ENCODE results near the gene NAP1L5.

The NAP1L5 gene

GRCh38 chr4:88722828-88723227 is 25.2 kb upstream of the NAP1L5 start:
- no peak for TF ChIP-seq CTCF (IDR thresholded peaks at IDR 0.05)
- no peaks in the 10 kb centered on the region for H3K9me3 ChIP-seq
- no peak overlapping the region for H3K4me3 ChIP-seq (ENCODE audit: low read depth in 1 of 2, low read length in 1 of 2)
- H3K27ac ChIP-seq: no peak overlapping the region
- H3K36me3 ChIP-seq: peaks cover 88% of the 10 kb centered on the region
- peaks cover 7 to 12% of the 10 kb centered on the region in 2 experiments for H3K4me1 ChIP-seq (ENCODE audit: control insufficient read depth in 1 of 2, insufficient read depth in 1 of 2, low read depth in 1 of 2, low read length in 1 of 2)
- no peaks in the 10 kb centered on the region for H3K27me3 ChIP-seq

- Histone ChIP-seq H3K4me3 (ENCODE audit: low read depth in 1 of 2, low read length in 1 of 2) (no peak overlapping the region), H3K27ac (no peak overlapping the region), H3K36me3 (peaks cover 83% of the 10 kb centered on the region), H3K4me1 (ENCODE audit: control insufficient read depth in 1 of 2, insufficient read depth in 1 of 2, low read depth in 1 of 2, low read length in 1 of 2) (peaks cover 7 to 12% of the 10 kb centered on the region in 2 experiments), H3K27me3 (no peaks in the 10 kb centered on the region), H3K9me3 (no peaks in the 10 kb centered on the region)
- no peak for TF ChIP-seq CTCF (IDR thresholded peaks at IDR 0.05)
Observed at GRCh38 chr4:88722276-88722780, 24.7 kb upstream of the NAP1L5 start.

- H3K9me3 ChIP-seq: no peaks in the 10 kb centered on the region
- TF ChIP-seq CTCF (IDR thresholded peaks at IDR 0.05): no peak
- no peak overlapping the region for H3K27ac ChIP-seq
- peaks cover 71% of the 10 kb centered on the region for H3K36me3 ChIP-seq
- no peaks in the 10 kb centered on the region for H3K27me3 ChIP-seq
- H3K4me3 ChIP-seq (ENCODE audit: low read depth in 1 of 2, low read length in 1 of 2): no peak overlapping the region
- H3K4me1 ChIP-seq (ENCODE audit: control insufficient read depth in 1 of 2, insufficient read depth in 1 of 2, low read depth in 1 of 2, low read length in 1 of 2): peaks cover 7 to 12% of the 10 kb centered on the region in 2 experiments
Observed at GRCh38 chr4:88720451-88721428, 23.1 kb upstream of the NAP1L5 start.

- no peaks in the 10 kb centered on the region for H3K9me3 ChIP-seq
- H3K4me3 ChIP-seq (ENCODE audit: low read depth in 1 of 2, low read length in 1 of 2): no peak overlapping the region
- peaks cover 7 to 12% of the 10 kb centered on the region in 2 experiments for H3K4me1 ChIP-seq (ENCODE audit: control insufficient read depth in 1 of 2, insufficient read depth in 1 of 2, low read depth in 1 of 2, low read length in 1 of 2)
- peaks cover 57% of the 10 kb centered on the region for H3K36me3 ChIP-seq
- peak overlapping the region; percentile 79 for H3K27ac ChIP-seq
- no peak for TF ChIP-seq CTCF (IDR thresholded peaks at IDR 0.05)
- H3K27me3 ChIP-seq: no peaks in the 10 kb centered on the region
Observed at GRCh38 chr4:88719381-88719780, 21.8 kb upstream of the NAP1L5 start.

GRCh38 chr4:88718098-88718497 is 20.5 kb upstream of the NAP1L5 start:
- peaks cover 44% of the 10 kb centered on the region for H3K36me3 ChIP-seq
- no peak overlapping the region for H3K4me3 ChIP-seq (ENCODE audit: low read depth in 1 of 2, low read length in 1 of 2)
- no peaks in the 10 kb centered on the region for H3K9me3 ChIP-seq
- no peaks in the 10 kb centered on the region for H3K27me3 ChIP-seq
- peak overlapping the region; percentile 79 for H3K27ac ChIP-seq
- TF ChIP-seq CTCF (IDR thresholded peaks at IDR 0.05): no peak
- H3K4me1 ChIP-seq (ENCODE audit: control insufficient read depth in 1 of 2, insufficient read depth in 1 of 2, low read depth in 1 of 2, low read length in 1 of 2): peaks cover 7 to 12% of the 10 kb centered on the region in 2 experiments
